HEK293T (cell line): Measurements from ENCODE around the gene GID8.

Source experiments
- ARNT ChIP-seq: fragments of 450-650 bp; IDR thresholded peaks from 2 replicates; pipeline ENCODE4 v1.6.1; 2017; ENCODE audit warnings: mild to moderate bottlenecking
- BHLHE40 ChIP-seq: fragments of 450-650 bp; IDR thresholded peaks from 2 replicates; pipeline ENCODE4 v1.6.1; 2016; ENCODE audit warnings: mild to moderate bottlenecking, moderate library complexity, borderline replicate concordance
- ELF4 ChIP-seq: fragments of 450-650 bp; IDR thresholded peaks from 2 replicates; pipeline ENCODE4 v1.6.1; 2017; ENCODE audit warnings: antibody characterized with exemption
- FOXA1 ChIP-seq: fragments of 450-650 bp; IDR thresholded peaks from 2 replicates; pipeline ENCODE4 v1.6.1; 2016; ENCODE audit warnings: mild to moderate bottlenecking
- FOXK2 ChIP-seq: fragments of 450-650 bp; IDR thresholded peaks from 2 replicates; pipeline ENCODE4 v1.6.1; 2016; ENCODE audit warnings: mild to moderate bottlenecking
- FOXM1 ChIP-seq: fragments of 450-650 bp; IDR thresholded peaks from 2 replicates; pipeline ENCODE4 v1.6.1; 2017; ENCODE audit warnings: mild to moderate bottlenecking, borderline replicate concordance
- L3MBTL2 ChIP-seq: fragments of 450-650 bp; conservative IDR thresholded peaks from 2 replicates; pipeline ENCODE4 v1.6.1; 2016; ENCODE audit warnings: mild to moderate bottlenecking
- SP1 ChIP-seq: fragments of 450-650 bp; IDR thresholded peaks from 2 replicates; pipeline ENCODE4 v1.6.1; 2017
- SUZ12 ChIP-seq: fragments of 450-650 bp; IDR thresholded peaks from 2 replicates; pipeline ENCODE4 v1.6.1; 2016; ENCODE audit warnings: mild to moderate bottlenecking
- ZNF384 ChIP-seq: fragments of 450-650 bp; IDR thresholded peaks from 2 replicates; pipeline ENCODE4 v1.6.1; 2016
- TF ChIP-seq, protein P1 (sequence below): fragments of 450-650 bp; IDR thresholded peaks from 2 replicates; pipeline ENCODE4 v1.6.1; 2016

DNA sequence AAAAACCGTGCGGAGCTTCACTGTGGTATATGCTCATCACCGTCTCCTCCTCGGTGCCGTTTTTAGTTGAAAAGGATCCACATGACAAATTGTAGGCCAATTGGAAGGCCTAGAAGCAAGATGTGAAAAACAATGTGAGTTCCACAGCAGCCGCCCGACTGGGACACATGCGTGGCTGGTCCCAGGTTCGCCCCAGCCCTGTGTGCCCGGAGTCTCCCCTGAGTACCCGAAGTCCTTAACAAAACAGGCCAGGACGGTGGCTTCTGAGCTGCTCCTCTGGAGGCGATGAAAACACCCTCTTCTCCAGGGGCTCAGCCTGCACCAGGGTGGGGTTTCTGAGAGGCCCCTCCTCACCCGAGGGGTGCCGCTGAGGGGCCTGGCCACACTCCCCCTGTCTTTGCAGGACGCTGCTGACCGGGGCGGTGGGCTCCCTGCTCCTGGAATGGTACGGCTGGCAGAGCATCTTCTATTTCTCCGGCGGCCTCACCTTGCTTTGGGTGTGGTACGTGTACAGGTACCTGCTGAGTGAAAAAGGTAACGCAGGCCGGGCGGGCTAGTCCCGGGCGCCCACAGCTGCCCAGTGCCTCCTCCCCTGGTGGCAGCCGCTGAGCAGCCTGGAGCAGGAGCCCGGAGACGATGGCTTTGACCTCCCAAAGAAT, 24.4 kb downstream of the GID8 start:
- TF ChIP-seq, protein P1, sequence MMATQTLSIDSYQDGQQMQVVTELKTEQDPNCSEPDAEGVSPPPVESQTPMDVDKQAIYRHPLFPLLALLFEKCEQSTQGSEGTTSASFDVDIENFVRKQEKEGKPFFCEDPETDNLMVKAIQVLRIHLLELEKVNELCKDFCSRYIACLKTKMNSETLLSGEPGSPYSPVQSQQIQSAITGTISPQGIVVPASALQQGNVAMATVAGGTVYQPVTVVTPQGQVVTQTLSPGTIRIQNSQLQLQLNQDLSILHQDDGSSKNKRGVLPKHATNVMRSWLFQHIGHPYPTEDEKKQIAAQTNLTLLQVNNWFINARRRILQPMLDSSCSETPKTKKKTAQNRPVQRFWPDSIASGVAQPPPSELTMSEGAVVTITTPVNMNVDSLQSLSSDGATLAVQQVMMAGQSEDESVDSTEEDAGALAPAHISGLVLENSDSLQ, result no peak
- TF ChIP-seq FOXA1 (no peak), SUZ12 (no peak), L3MBTL2 (no peak), ARNT (no peak), SP1 (no peak), FOXK2 (no peak), BHLHE40 (no peak), ZNF384 (no peak), FOXM1 (no peak), ELF4 (no peak)
